T-cell (primary cell): Measurements from ENCODE around the gene ARAP1. TPM values are rescaled to one million over a fixed set of nuclear protein-coding genes. Genes with fewer than 3 reads are reported as not detected.

ENCODE experiments used
- ATAC-seq, 4 experiments: fragments of 200-7000 bp in 3 of 4; fragments of 150-1000 bp in 1 of 4; cut with Tn5 transposase; replicated peaks in 1 of 4; 1 replicate in 3 of 4; 2 replicates in 1 of 4; pipeline ENCODE4 v1.10.0; 2021; ENCODE audit warnings: moderate library complexity in 3 of 4, mild to moderate bottlenecking in 2 of 4, moderate number of reproducible peaks in 1 of 4
- CTCF ChIA-PET, 2 donors: fragments of 300-600 bp; sonication (Branson Sonifier 250); formaldehyde crosslinking; loops; one replicate each; lab custom pipeline; 2022; ENCODE audit warnings: antibody characterized with exemption in 2 of 2; lab: Charles Lee
- POLR2A ChIA-PET, 2 donors: fragments of 300-600 bp; sonication (Branson Sonifier 250); formaldehyde crosslinking; loops; one replicate each; lab custom pipeline; 2022; ENCODE audit warnings: antibody characterized with exemption in 2 of 2; lab: Charles Lee
- DNase-seq, 35 experiments: peaks; one replicate each; pipeline versions ENCODE4 v3.0.0 to v3.0.0-alpha.2; 2013 to 2023
- H3K27ac ChIP-seq: one replicate; pipeline ENCODE4 v1.5.1; 2013; ENCODE audit warnings: low read length
- H3K27me3 ChIP-seq, 2 experiments: replicated peaks in 1 of 2; 1 replicate in 1 of 2; 2 replicates in 1 of 2; pipeline versions ENCODE4 v1.6.1 to v1.7.0; 2013; ENCODE audit warnings: low read length in 1 of 2, mixed read lengths in 1 of 2; ENCODE audit not compliant: control insufficient read depth in 2 of 2, insufficient read depth in 2 of 2; ENCODE audit errors: extremely low read depth in 1 of 2
- H3K36me3 ChIP-seq, 2 donors: 1 replicate in 1 of 2; 2 replicates in 1 of 2; pipeline versions ENCODE4 v1.6.1 to v1.7.0; 2013; ENCODE audit warnings: low read length in 1 of 2; ENCODE audit not compliant: control insufficient read depth in 2 of 2, insufficient read depth in 1 of 2; ENCODE audit errors: extremely low read depth in 1 of 2
- H3K4me1 ChIP-seq, 2 experiments: 1 replicate in 1 of 2; 2 replicates in 1 of 2; pipeline versions ENCODE4 v1.6.1 to v1.7.0; 2013; ENCODE audit warnings: low read length in 2 of 2, mixed read lengths in 1 of 2; ENCODE audit not compliant: insufficient read depth in 2 of 2, control insufficient read depth in 1 of 2; ENCODE audit errors: extremely low read depth in 1 of 2
- H3K4me3 ChIP-seq, 2 donors: 1 replicate in 1 of 2; 2 replicates in 1 of 2; pipeline versions ENCODE4 v1.5.1 to v1.7.0; 2013; ENCODE audit warnings: mild to moderate bottlenecking in 2 of 2, low read length in 1 of 2, moderate library complexity in 1 of 2; ENCODE audit not compliant: control insufficient read depth in 1 of 2; ENCODE audit errors: extremely low read depth in 1 of 2
- H3K9me3 ChIP-seq: 2 replicates; pipeline ENCODE4 v1.7.0; 2013
- H3K27ac Mint-ChIP-seq, 2 donors: one replicate each; pipeline ENCODE4 v1.8.0; 2020 to 2021; ENCODE audit warnings: mild to moderate bottlenecking in 2 of 2, mixed read lengths in 2 of 2
- H3K27me3 Mint-ChIP-seq, 2 donors: one replicate each; pipeline ENCODE4 v1.8.0; 2021 to 2022; ENCODE audit warnings: mixed read lengths in 2 of 2
- H3K36me3 Mint-ChIP-seq: one replicate; pipeline ENCODE4 v1.8.0; 2021; ENCODE audit warnings: mixed read lengths
- H3K4me1 Mint-ChIP-seq, 3 donors: one replicate each; pipeline ENCODE4 v1.8.0; 2020 to 2022; ENCODE audit warnings: mixed read lengths in 3 of 3, mild to moderate bottlenecking in 1 of 3
- H3K4me3 Mint-ChIP-seq, 3 donors: one replicate each; pipeline ENCODE4 v1.8.0; 2020 to 2022; ENCODE audit warnings: mild to moderate bottlenecking in 3 of 3, mixed read lengths in 3 of 3, moderate library complexity in 3 of 3
- H3K9me3 Mint-ChIP-seq, 3 donors: one replicate each; pipeline ENCODE4 v1.8.0; 2020 to 2022; ENCODE audit warnings: mixed read lengths in 3 of 3
- WGBS: methylation state at CpG from one replicate; pipeline ENCODE4 v1.1.5; 2013; ENCODE audit warnings: missing lambda C conversion rate; ENCODE audit not compliant: insufficient coverage; 5-methylcytosine and 5-hydroxymethylcytosine counted together
- total RNA-seq, 35 experiments: library from RNA in 6 of 35; stranded (reverse) in 6 of 35; fragments of 120-200 nt in 1 of 35; gene quantifications; one replicate each; pipeline versions ENCODE4 v1.2.1 to v1.2.4 and lab custom pipeline; 2013 to 2026

ARAP1 gene
- total RNA-seq, 5 donors from 2014 or later (not counting 1 experiment from before 2014, with no cell fraction given), result 117 to 162 (median 148) TPM

DNA sequence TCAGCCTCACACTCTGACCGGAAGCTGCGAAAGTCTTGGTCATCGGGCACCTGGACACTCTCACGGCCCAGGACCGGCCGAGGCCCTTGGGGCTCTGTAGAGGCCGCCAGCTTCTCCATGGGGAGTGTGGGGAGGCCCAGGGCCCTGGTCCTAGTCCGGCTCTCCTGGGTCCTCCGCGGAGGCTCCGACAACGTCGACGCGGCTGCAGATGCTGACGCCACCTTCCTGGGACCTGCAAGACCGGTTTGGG, 28.8 kb upstream of the ARAP1 start:
- ATAC-seq, result no peak
- ChIA-PET POLR2A (no interaction called here), CTCF (no interaction called here)
- H3K4me3 Mint-ChIP-seq, result peak overlapping the region; percentile 61 to 73 (median 72)
- Histone ChIP-seq H3K27ac (no peak overlapping the region), H3K9me3 (no peaks in the 10 kb centered on the region), H3K4me3 (peak overlapping the region; percentile 25 to 45), H3K4me1 (peaks cover 0 to 35% of the 10 kb centered on the region in 2 experiments), H3K36me3 (no peaks in the 10 kb centered on the region), H3K27me3 (peaks cover 0 to 7% of the 10 kb centered on the region in 2 experiments)
- no peaks in the 10 kb centered on the region for H3K36me3 Mint-ChIP-seq
- H3K4me1 Mint-ChIP-seq, result peaks cover 32 to 40% (median 34%) of the 10 kb centered on the region in 3 donors
- no peak overlapping the region for H3K27ac Mint-ChIP-seq
- no peak for DNase-seq
- no peaks in the 10 kb centered on the region for H3K27me3 Mint-ChIP-seq
- H3K9me3 Mint-ChIP-seq, result no peaks in the 10 kb centered on the region
- WGBS, result 44% methylated on average over 16 of the region's 17 CpGs

DNA sequence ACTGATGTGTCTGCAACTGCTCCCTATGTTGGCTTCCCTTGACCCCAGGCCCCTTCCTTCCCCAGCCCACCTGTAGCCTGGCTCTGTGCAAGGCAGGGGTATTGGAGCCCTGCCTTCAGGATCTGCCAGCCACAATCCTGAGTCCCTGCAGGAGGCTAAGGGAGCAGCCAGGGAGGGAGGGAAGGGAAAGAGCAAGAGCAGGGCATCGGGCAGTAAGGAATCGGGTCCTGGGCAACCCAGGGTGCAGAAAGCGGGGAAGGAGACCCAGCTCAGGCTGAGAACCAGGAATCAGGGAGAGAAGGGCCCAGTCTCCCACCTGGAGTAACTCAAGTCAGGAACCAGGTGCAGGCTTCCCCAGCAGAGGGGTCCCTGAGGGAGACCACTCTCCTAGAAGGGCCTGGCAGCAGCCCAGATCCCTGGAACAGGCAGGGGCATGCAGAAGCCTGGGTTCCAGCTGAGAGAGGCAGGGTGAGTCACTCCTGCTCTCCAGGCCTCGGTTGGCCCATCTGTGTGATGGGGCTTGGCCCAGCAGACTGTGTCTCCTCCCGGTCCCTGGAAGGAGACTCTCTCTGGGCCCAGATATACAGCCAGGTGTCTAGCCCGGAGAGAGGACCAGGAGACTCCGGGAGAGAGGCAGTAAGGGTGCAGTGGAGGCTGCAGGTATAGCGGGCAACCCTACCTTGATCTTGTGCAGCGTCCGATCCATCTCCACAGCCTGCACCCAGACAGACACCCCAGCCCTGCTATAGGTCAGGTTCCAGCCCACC, 28.3 kb upstream of the ARAP1 start:
- ATAC-seq (no peak), DNase-seq (no peak)
- 100% methylated on average over 4 of the region's 10 CpGs for WGBS
- H3K36me3 Mint-ChIP-seq, result no peaks in the 10 kb centered on the region
- CTCF ChIA-PET, result no interaction called here
- Histone ChIP-seq H3K27me3 (peaks cover 0 to 7% of the 10 kb centered on the region in 2 experiments), H3K27ac (no peak overlapping the region), H3K4me1 (peaks cover 0 to 35% of the 10 kb centered on the region in 2 experiments), H3K4me3 (peak overlapping the region; percentile 25 to 45), H3K36me3 (no peaks in the 10 kb centered on the region), H3K9me3 (no peaks in the 10 kb centered on the region)
- peaks cover 32 to 40% (median 40%) of the 10 kb centered on the region in 3 donors for H3K4me1 Mint-ChIP-seq
- H3K4me3 Mint-ChIP-seq, result peak overlapping the region; percentile 61 to 73 (median 72)
- H3K27me3 Mint-ChIP-seq, result no peaks in the 10 kb centered on the region
- H3K9me3 Mint-ChIP-seq, result no peaks in the 10 kb centered on the region
- POLR2A ChIA-PET, result no interaction called here
- H3K27ac Mint-ChIP-seq, result no peak overlapping the region

- Histone ChIP-seq H3K9me3 (no peaks in the 10 kb centered on the region), H3K27ac (no peak overlapping the region), H3K36me3 (no peaks in the 10 kb centered on the region), H3K4me1 (peaks cover 0 to 35% of the 10 kb centered on the region in 2 experiments), H3K27me3 (peaks cover 0 to 7% of the 10 kb centered on the region in 2 experiments), H3K4me3 (no peak overlapping the region)
- no peak for ATAC-seq
- Mint-ChIP-seq H3K4me1 (peaks cover 35 to 46% (median 42%) of the 10 kb centered on the region in 3 donors), H3K27ac (no peak overlapping the region), H3K36me3 (no peaks in the 10 kb centered on the region), H3K27me3 (no peaks in the 10 kb centered on the region), H3K4me3 (peak overlapping the region; percentile 61 to 75 (median 61)), H3K9me3 (no peaks in the 10 kb centered on the region)
- DNase-seq, result no peak
- POLR2A ChIA-PET, result no interaction called here
- 50% methylated on average over 1 of the region's 4 CpGs for WGBS
- CTCF ChIA-PET, result no interaction called here
These were observed 27.4 kb upstream of the ARAP1 start for GRCh38 chr11:72779495-72780128.

DNA sequence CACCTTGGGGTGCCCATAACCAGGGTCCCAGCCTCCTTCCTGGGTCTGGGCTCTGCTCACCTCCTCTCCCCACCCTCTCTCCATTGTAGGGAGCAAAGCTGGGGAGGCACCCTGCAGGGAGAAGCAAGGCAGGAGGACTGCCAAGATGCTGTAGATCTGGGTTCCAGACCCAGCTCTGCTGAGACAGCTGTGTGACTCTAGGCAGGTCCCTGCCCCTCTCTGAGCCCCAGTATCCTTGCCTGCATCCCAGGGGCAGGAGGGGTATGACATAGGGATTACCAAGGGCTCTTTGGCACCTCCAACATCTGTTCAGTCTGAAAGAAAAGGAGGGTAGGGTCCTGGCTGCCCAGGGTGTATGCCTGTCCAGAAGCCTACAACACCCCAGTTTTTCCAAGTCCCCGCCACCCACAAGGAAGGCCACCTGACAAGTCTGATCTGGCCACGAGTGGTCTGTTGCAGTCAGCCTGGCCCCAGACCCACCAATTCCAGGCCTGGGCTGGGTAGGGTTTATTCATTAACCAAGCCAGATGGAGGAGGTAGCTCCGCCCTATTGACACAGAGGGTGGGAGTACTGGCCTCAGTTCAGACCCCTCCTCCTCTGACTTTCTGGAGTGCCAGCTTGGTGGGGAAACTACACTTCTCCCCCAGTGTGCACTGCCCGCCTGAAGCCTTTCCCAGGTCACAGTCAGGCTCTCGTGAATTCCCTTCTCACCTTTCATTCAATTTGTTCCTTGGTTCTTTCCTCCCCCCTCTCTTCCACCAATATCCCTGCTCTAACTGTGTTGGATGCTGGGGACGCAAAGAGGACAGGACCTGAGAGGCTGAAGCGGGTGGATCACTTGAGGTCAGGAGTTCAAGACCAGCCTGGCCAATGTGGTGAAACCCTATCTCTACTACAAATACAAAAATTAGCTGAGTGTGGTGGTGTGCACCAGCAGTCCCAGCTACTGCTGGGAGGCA, 26.6 kb upstream of the ARAP1 start:
- peak overlapping the region in 1 of 3 donors; percentile 61 for H3K4me3 Mint-ChIP-seq
- Histone ChIP-seq H3K4me3 (no peak overlapping the region), H3K4me1 (peaks cover 0 to 35% of the 10 kb centered on the region in 2 experiments), H3K36me3 (no peaks in the 10 kb centered on the region), H3K27me3 (peaks cover 0 to 7% of the 10 kb centered on the region in 2 experiments), H3K27ac (no peak overlapping the region), H3K9me3 (no peaks in the 10 kb centered on the region)
- no peak overlapping the region for H3K27ac Mint-ChIP-seq
- H3K36me3 Mint-ChIP-seq, result no peaks in the 10 kb centered on the region
- ATAC-seq (no peak), DNase-seq (no peak)
- H3K27me3 Mint-ChIP-seq, result no peaks in the 10 kb centered on the region
- ChIA-PET CTCF (interaction anchor here in 1 of 2 donors (0.5 kb wide), 1 partner anchor 15 kb away, joined by 4 read pairs; the partner anchor contains the start of gene STARD10), POLR2A (no interaction called here)
- 88% methylated on average over 2 of the region's 7 CpGs for WGBS
- no peaks in the 10 kb centered on the region for H3K9me3 Mint-ChIP-seq
- H3K4me1 Mint-ChIP-seq, result peaks cover 35 to 49% (median 43%) of the 10 kb centered on the region in 3 donors

DNA sequence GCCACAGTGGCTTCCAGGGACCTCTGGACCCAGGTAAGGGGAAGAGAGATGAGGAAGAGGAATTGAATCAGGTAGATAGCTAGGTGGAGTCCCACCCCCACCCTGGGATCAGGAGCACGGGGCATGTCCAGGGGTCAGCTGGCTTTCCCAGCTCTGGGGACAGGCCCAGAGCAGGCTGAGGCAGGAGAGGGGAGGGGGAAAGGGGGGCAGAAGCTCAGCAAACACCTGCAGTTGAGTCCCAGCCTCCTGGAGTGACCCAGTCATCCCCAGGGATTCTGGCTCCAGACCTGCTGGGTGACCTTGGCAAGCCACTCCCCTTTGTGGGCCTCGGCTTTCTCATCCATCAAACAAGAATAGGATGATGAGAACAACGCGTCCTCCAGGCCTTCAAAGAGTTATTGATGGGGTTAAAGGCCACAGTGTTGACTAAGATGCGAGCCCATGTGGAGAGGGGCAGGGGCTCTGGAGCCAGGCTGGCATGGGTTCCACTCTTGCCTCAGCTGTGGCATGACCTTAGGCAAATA, 25.6 kb upstream of the ARAP1 start:
- 98% methylated on average over 5 of the region's 5 CpGs for WGBS
- H3K4me3 ChIP-seq, result no peak overlapping the region
- peaks cover 0 to 35% of the 10 kb centered on the region in 2 experiments for H3K4me1 ChIP-seq
- ChIA-PET POLR2A (no interaction called here), CTCF (interaction anchor here in 1 of 2 donors (0.5 kb wide), 2 partner anchors 16 to 52 kb away, joined by 3 to 4 read pairs; partner anchors contain the start of gene STARD10)
- H3K36me3 ChIP-seq, result no peaks in the 10 kb centered on the region
- peaks cover 0 to 7% of the 10 kb centered on the region in 2 experiments for H3K27me3 ChIP-seq
- H3K9me3 Mint-ChIP-seq, result no peaks in the 10 kb centered on the region
- no peak overlapping the region for H3K4me3 Mint-ChIP-seq
- no peak for DNase-seq
- no peak overlapping the region for H3K27ac ChIP-seq
- H3K36me3 Mint-ChIP-seq, result no peaks in the 10 kb centered on the region
- H3K9me3 ChIP-seq, result no peaks in the 10 kb centered on the region
- H3K4me1 Mint-ChIP-seq, result peaks cover 34 to 52% (median 43%) of the 10 kb centered on the region in 3 donors
- ATAC-seq, result no peak
- H3K27me3 Mint-ChIP-seq, result no peaks in the 10 kb centered on the region
- H3K27ac Mint-ChIP-seq, result no peak overlapping the region
